HG03575 (cell line): ENCODE measurements around the gene TIMM8B.
"Not testable (repeated sequence)": the region's sequence is repeated elsewhere in the genome, so short reads cannot be mapped to it uniquely, and the experiment has no call there.

Experiments
- ATAC-seq: cut with Tn5 transposase; IDR thresholded peaks from one replicate; pipeline ENCODE4 v1.9.1; 2021; ENCODE audit not compliant: unreplicated experiment, insufficient number of reproducible peaks, low FRiP score; ENCODE audit errors: extremely low read depth

TIMM8B gene

DNA sequence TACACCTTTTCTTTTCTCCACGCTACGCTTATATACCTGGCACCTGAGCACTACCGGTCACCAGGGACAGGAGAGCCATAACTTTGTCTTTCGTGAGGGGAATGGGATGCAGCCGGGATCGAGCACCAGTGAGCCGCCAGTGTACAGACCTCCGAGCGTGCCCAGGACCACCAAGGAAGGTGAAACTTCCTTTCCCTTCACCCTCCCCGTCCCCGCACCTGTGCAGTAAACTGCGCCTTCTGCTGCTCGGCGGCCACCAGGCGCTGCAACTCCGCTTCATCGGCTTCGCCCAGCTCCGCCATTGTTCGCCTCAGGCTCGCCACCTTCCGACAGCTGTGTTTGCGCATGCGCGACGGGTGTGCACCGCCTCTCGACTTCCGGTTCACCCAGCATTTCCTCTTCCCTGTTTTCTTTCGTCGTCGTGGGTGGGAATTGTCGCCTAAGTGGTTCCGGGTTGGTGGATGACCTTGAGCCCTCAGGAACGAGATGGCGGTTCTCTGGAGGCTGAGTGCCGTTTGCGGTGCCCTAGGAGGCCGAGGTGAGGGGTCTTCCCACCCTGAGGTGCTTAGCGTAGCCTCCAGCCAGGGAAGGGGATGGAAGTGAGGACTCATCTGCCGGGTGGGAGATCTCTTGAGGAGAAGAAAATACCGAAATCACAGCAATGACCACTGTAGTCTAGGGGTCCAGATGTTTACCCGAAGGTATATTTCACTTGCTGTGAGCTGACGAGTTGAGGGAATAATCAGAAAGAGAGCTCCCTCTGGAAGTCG is at the start of gene TIMM8B, which contains the start of gene SDHD:
TSS of gene TIMM8B (minus strand) at position 335 of the 770 bp plus-strand sequence. CDS start at position 302, 33 bp downstream.
TSS of gene SDHD (plus strand) at position 452 of the 770 bp plus-strand sequence. CDS start at position 487, 35 bp downstream.
- ATAC-seq, result peak; percentile 52

GRCh38 chr11:112134473-112134872 is 47.9 kb upstream of the TIMM8B start:
- ATAC-seq, result no peak

DNA sequence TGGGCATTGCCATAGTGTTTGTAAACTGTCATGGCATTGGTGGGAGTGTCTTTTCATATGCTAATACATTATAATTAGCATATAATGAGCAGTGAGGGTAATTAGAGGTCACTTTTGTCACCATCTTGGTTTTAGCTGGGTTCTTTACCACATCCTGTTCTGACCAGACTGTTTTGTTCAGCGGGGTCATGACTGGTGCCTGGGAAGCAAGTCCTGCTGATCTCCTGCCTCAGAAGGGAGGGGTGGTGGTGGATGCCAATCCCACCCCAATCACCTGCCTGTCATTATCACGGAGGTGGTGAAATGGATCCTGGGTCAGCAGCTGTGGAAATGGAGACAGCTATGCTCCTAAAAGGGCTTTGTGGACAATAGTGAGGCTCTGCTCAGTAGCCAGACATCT is 46.2 kb upstream of the TIMM8B start:
- ATAC-seq, result no peak

GRCh38 chr11:112129656-112130055 is 43.1 kb upstream of the TIMM8B start:
- no peak for ATAC-seq

DNA sequence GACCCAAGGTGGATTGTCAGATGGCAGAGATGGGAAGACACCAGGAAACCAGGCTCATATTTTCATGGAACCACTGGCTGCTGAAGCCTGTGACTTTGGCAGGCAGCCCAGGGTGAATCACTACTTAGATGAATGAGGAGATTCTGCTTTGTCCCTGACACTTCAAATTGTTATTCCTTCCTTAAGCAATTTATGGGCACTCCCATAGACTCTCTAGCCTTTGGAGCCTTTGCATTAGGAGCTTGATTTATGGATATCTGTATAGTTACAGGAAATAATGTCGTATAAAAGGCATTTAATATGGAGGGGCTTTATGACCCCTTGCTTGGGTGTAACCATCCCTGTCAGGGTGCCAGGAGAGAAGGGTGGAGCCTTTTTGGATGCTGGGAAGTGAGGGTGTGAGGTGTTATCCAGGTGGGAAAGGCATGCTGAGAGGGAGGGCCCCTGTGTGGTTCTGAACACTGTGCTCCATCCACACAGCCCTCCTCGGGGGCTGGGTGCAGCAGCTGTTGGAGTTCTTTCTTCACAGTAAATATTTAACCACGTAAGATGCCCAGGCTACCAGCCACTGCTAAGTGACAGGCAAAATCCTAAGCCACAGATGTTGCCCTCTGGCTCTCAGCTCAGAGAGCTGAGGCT is 42.0 kb upstream of the TIMM8B start:
- no peak for ATAC-seq

DNA sequence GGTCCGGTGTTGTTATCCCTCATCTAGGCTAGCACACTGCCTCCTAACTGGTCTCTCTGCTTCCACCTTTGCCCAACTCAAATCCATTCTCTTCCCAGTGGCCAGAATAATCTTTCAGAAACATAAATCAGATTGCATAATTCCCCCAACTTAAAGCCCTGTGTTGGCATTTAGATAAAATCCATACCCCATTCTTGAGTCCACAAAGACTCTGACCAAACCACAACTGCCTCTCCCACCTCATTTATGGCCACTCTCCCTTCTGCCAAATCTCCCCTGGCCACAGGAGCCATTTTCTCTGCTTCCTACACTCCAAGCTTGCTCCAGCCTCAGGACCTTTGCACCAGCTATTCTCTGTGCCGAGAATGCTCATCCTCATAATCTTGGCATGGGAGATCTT is 40.5 kb upstream of the TIMM8B start:
- ATAC-seq, result no peak

DNA sequence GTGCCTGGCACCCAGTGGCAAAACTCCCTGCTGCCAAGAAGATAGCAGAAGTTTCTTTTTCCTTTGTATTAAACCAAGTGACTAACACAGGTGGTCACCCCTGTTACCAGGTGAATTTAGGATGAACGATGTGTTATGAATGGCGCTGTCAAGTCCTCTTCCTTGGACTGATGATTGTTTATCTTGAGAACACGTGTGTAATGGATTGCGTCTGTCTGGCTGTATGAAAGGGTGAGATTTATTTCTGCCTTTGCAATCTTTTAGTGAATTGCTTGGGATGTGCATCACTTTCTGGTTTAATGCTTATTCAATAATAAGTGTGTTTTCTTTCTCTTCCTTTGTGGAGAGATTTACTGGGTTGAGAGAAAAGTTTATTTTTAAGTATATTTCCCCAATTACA is 36.6 kb upstream of the TIMM8B start:
- no peak for ATAC-seq

GRCh38 chr11:112121981-112122615 is 35.5 kb upstream of the TIMM8B start:
- no peak for ATAC-seq

GRCh38 chr11:112118176-112118575 is 31.6 kb upstream of the TIMM8B start:
- no peak for ATAC-seq

DNA sequence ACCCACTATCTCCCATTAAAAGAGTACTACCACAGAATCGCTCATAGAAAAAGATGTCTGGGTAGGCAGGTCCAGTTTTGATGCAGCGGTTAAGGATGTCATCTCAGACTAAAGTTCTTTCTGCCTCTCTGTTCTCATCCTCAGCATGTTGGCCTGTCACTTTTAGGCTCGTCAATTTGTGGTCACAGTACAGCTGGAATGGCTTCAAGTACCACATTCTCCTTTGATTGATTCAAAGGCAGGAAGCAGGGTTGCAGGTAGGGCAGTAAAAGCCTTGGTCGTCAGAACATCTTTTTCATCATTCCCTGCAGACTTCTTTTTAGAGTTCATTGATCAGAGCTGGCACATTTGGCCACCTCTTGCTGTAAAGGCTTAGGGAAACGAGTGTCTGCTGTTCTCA is 28.8 kb upstream of the TIMM8B start:
- ATAC-seq, result no peak

- no peak for ATAC-seq
These were observed 27.9 kb upstream of the TIMM8B start for GRCh38 chr11:112114460-112114859.

- no peak for ATAC-seq
These were observed 27.2 kb upstream of the TIMM8B start for GRCh38 chr11:112113539-112114457.

DNA sequence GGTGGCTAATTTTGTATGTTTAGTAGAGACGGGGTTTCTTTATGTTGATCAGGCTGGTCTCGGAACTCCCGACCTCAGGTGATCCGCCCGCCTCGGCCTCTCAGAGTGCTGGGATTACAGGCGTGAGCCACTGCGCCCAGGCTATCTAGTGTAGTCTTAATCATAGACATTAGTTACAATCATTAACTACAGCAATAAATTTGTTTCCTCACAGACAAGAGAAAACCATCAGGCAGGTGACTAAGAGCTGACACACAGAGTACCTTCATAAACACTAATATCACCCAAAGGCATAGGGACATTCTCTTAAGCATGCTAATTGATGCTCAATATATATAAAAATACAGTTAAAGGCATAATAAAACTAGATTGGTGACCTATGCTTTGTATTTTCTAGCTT is 19.5 kb upstream of the TIMM8B start:
- ATAC-seq, result no peak

DNA sequence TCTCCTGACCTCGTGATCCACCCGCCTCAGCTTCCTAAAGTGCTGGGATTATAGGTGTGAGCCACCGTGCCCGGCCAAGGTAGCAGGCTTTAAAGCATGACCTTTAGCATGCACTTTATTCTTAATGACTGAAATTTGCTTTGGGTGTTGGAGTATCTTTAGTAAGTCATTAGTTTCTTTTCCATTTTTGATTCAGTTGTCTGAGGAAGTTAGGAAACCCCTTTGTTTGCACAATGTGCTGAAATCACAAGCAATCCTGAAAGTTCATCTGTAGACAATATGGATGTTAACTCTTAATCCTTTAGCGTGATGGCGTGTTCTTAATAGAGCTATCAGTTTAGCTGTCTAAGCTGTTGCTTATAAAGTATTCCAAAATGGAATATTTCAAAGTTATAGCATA is 16.9 kb upstream of the TIMM8B start:
- ATAC-seq, result no peak

GRCh38 chr11:112100462-112100861 is 13.9 kb upstream of the TIMM8B start:
- ATAC-seq, result no peak

DNA sequence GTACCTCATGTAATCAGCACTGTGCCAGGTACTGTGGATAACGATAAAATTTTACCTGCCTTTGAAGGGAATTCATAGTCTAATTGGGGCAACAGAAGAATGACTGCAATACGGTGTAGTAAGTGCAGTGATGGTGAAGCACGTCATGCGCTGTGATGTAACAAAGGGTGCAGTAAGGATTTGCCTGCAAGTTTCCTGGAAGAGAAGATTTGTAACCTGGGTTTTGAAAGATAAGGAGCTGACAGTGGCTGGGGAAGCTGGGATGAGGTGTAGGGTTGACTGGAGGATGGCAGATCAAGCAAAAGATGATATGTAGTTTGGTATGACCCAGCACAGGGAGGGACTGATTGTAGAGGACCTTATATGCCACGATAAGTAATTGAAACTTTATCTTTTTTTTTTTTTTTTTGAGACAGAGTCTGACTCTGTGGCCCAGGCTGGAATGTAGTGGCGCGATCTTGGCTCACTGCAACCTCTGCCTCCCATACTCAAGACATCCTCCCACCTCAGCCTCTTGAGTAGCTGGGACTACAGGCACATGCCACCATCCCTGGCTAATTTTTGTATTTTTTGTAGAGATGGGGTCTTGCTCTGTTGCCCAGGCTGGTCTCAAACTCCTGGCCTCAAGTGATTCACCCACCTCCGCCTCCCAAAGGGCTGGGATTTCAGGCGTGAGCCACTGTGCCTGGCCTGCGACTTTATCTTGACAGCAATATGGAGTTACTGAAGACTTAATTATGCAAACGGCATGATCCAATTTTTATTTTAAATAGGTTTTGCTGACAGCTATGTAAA is 11.4 kb upstream of the TIMM8B start:
- no peak for ATAC-seq

GRCh38 chr11:112096194-112096593 is 9.6 kb upstream of the TIMM8B start:
- no peak for ATAC-seq

GRCh38 chr11:112095302-112095701 is 8.7 kb upstream of the TIMM8B start:
- not testable (repeated sequence) for ATAC-seq
